IMR-90 (cell line): ENCODE measurements around the gene KDM5D. TPM values are rescaled to one million over a fixed set of nuclear protein-coding genes. Genes with fewer than 3 reads are reported as not detected.

Source experiments
- ATAC-seq: fragments of 200-7000 bp; cut with Tn5 transposase; 2 replicates; pipeline ENCODE4 v1.9.1; 2020; ENCODE audit warnings: low read depth, mild to moderate bottlenecking, moderate library complexity
- BruUV-seq: library from RNA; stranded (reverse); fragments of 400-500 nt; replicated peaks from 2 replicates; lab custom pipeline; 2021; lab: Mats Ljungman, UMichigan
- CTCF ChIA-PET: fragments of 300-600 bp; formaldehyde crosslinking; extraction: SDS; loops from one replicate; lab custom pipeline; 2021; ENCODE audit warnings: antibody characterized with exemption; lab: Yijun Ruan, JAX
- POLR2A ChIA-PET: fragments of 300-600 bp; sonication (Branson Sonifier 250); formaldehyde crosslinking; loops from one replicate; lab custom pipeline; 2022; ENCODE audit warnings: antibody characterized with exemption; ENCODE audit not compliant: unreplicated experiment; lab: Charles Lee
- DNase-seq: peaks from one replicate; pipeline ENCODE4 v3.0.0; 2013
- H2AFZ ChIP-seq: replicated peaks from 2 replicates; pipeline ENCODE3; 2013; ENCODE audit warnings: low read length, mild to moderate bottlenecking; ENCODE audit not compliant: poor library complexity
- H2AK5ac ChIP-seq: 2 replicates; pipeline ENCODE4 v1.6.1; 2013; ENCODE audit warnings: low read depth, low read length, inconsistent platforms
- H2AK9ac ChIP-seq: replicated peaks from 2 replicates; pipeline ENCODE3; 2013; ENCODE audit warnings: mild to moderate bottlenecking, low read depth, low read length, moderate library complexity; ENCODE audit not compliant: poor library complexity
- H2BK120ac ChIP-seq: 2 replicates; pipeline ENCODE4 v1.6.1; 2013; ENCODE audit warnings: low read depth, low read length, inconsistent platforms
- H2BK15ac ChIP-seq: 3 replicates; pipeline ENCODE4 v1.6.1; 2013; ENCODE audit warnings: low read depth, low read length, inconsistent platforms
- H2BK20ac ChIP-seq: 2 replicates; pipeline ENCODE4 v1.6.1; 2013; ENCODE audit warnings: low read depth, mild to moderate bottlenecking, inconsistent platforms, low read length, moderate library complexity
- H2BK5ac ChIP-seq: 2 replicates; pipeline ENCODE4 v1.6.1; 2013; ENCODE audit warnings: mild to moderate bottlenecking, low read depth, low read length, inconsistent platforms; ENCODE audit not compliant: poor library complexity, severe bottlenecking
- H3K14ac ChIP-seq: replicated peaks from 2 replicates; pipeline ENCODE4 v1.6.1; 2013; ENCODE audit warnings: low read depth, low read length, inconsistent platforms
- H3K18ac ChIP-seq: 2 replicates; pipeline ENCODE4 v1.6.1; 2013; ENCODE audit warnings: low read depth, low read length, control low read depth
- H3K23ac ChIP-seq: 2 replicates; pipeline ENCODE4 v1.6.1; 2013; ENCODE audit warnings: low read depth, low read length, inconsistent platforms
- H3K27ac ChIP-seq: 2 replicates; pipeline ENCODE4 v1.5.1; 2013; ENCODE audit warnings: mild to moderate bottlenecking, control low read depth, low read length; ENCODE audit not compliant: insufficient read depth
- H3K27me3 ChIP-seq: 2 replicates; pipeline ENCODE4 v1.6.1; 2013; ENCODE audit warnings: low read length; ENCODE audit not compliant: control insufficient read depth, insufficient read depth
- H3K36me3 ChIP-seq: 2 replicates; pipeline ENCODE4 v1.6.1; 2013; ENCODE audit warnings: low read length, mixed read lengths; ENCODE audit not compliant: control insufficient read depth, insufficient read depth
- H3K4ac ChIP-seq: 2 replicates; pipeline ENCODE4 v1.6.1; 2013; ENCODE audit warnings: low read depth, low read length, inconsistent platforms
- H3K4me1 ChIP-seq: 2 replicates; pipeline ENCODE4 v1.6.1; 2013; ENCODE audit warnings: low read length, mixed read lengths; ENCODE audit not compliant: control insufficient read depth, insufficient read depth
- H3K4me2 ChIP-seq: 2 replicates; pipeline ENCODE4 v1.6.1; 2013; ENCODE audit warnings: low read depth, mild to moderate bottlenecking, control low read depth, low read length, moderate library complexity
- H3K4me3 ChIP-seq: 2 replicates; pipeline ENCODE4 v1.5.1; 2013; ENCODE audit warnings: low read depth, mild to moderate bottlenecking, control low read depth, low read length, moderate library complexity; ENCODE audit not compliant: insufficient read depth
- H3K56ac ChIP-seq: 2 replicates; pipeline ENCODE4 v1.6.1; 2013; ENCODE audit warnings: low read length, inconsistent platforms; ENCODE audit not compliant: insufficient read depth; ENCODE audit errors: extremely low read depth
- H3K79me1 ChIP-seq, 2 experiments: 2 replicates each; pipeline ENCODE4 v1.6.1; 2013; ENCODE audit warnings: low read length in 2 of 2, inconsistent platforms in 1 of 2, low read depth in 1 of 2
- H3K9ac ChIP-seq: 2 replicates; pipeline ENCODE4 v1.6.1; 2013; ENCODE audit warnings: low read depth, low read length, control low read depth
- H3K9me1 ChIP-seq: 2 replicates; pipeline ENCODE4 v1.6.1; 2013; ENCODE audit warnings: low read length, inconsistent platforms; ENCODE audit not compliant: insufficient read depth
- H3K9me3 ChIP-seq: 2 replicates; pipeline ENCODE4 v1.6.1; 2013; ENCODE audit warnings: low read length; ENCODE audit not compliant: control insufficient read depth, insufficient read depth
- H4K20me1 ChIP-seq: 2 replicates; pipeline ENCODE4 v1.6.1; 2013; ENCODE audit warnings: low read length, inconsistent platforms; ENCODE audit not compliant: insufficient read depth
- H4K5ac ChIP-seq: 2 replicates; pipeline ENCODE4 v1.6.1; 2013; ENCODE audit warnings: mild to moderate bottlenecking, low read depth, low read length, control low read depth
- H4K8ac ChIP-seq, 2 experiments: 2 replicates each; pipeline ENCODE4 v1.6.1; 2013; ENCODE audit warnings: low read depth in 2 of 2, low read length in 2 of 2, control low read depth in 1 of 2, inconsistent platforms in 1 of 2
- H4K91ac ChIP-seq: 2 replicates; pipeline ENCODE4 v1.6.1; 2013; ENCODE audit warnings: low read depth, low read length, inconsistent platforms; ENCODE audit not compliant: insufficient read depth
- BHLHE40 ChIP-seq: fragments of 150-350 bp; IDR thresholded peaks from 2 replicates; pipeline ENCODE4 v1.6.1; 2016; ENCODE audit warnings: mild to moderate bottlenecking, low read depth, low read length
- CEBPB ChIP-seq: IDR thresholded peaks from 2 replicates; pipeline ENCODE4 v1.6.1; 2012; ENCODE audit warnings: low read depth, low read length, improper control_type of control experiment
- CHD1 ChIP-seq: IDR thresholded peaks from 2 replicates; pipeline ENCODE4 v1.6.1; 2012; ENCODE audit warnings: low read depth, low read length, improper control_type of control experiment
- CTCF ChIP-seq: conservative IDR thresholded peaks from 2 replicates; pipeline ENCODE4 v1.5.1; 2012; ENCODE audit warnings: mild to moderate bottlenecking, low read depth, low read length, improper control_type of control experiment
- ELK1 ChIP-seq: fragments of 150-350 bp; IDR thresholded peaks from 2 replicates; pipeline ENCODE4 v1.6.1; 2016; ENCODE audit warnings: low read depth, mild to moderate bottlenecking, low read length, moderate library complexity, borderline replicate concordance
- FOS ChIP-seq: fragments of 150-350 bp; IDR thresholded peaks from 2 replicates; pipeline ENCODE4 v1.6.1; 2016; ENCODE audit warnings: low read depth, low read length
- MAFK ChIP-seq: IDR thresholded peaks from 2 replicates; pipeline ENCODE4 v1.6.1; 2012; ENCODE audit warnings: low read depth, low read length, improper control_type of control experiment
- MAZ ChIP-seq: IDR thresholded peaks from 2 replicates; pipeline ENCODE4 v1.6.1; 2012; ENCODE audit warnings: low read depth, mild to moderate bottlenecking, low read length, improper control_type of control experiment, moderate library complexity, borderline replicate concordance
- MXI1 ChIP-seq: IDR thresholded peaks from 2 replicates; pipeline ENCODE4 v1.6.1; 2012; ENCODE audit warnings: low read depth, mild to moderate bottlenecking, low read length, moderate library complexity, borderline replicate concordance
- NFE2L2 ChIP-seq: fragments of 150-350 bp; IDR thresholded peaks from 2 replicates; pipeline ENCODE4 v1.6.1; 2016; ENCODE audit warnings: low read depth, mild to moderate bottlenecking, low read length
- POLR2A ChIP-seq: IDR thresholded peaks from 2 replicates; pipeline ENCODE4 v1.6.1; 2012; ENCODE audit warnings: mild to moderate bottlenecking, low read depth, low read length
- RAD21 ChIP-seq: IDR thresholded peaks from 2 replicates; pipeline ENCODE4 v1.6.1; 2012; ENCODE audit warnings: low read length, improper control_type of control experiment
- RCOR1 ChIP-seq: IDR thresholded peaks from 2 replicates; pipeline ENCODE4 v1.6.1; 2012; ENCODE audit warnings: mild to moderate bottlenecking, low read length, improper control_type of control experiment; ENCODE audit not compliant: insufficient replicate concordance
- RFX5 ChIP-seq: IDR thresholded peaks from 2 replicates; pipeline ENCODE4 v1.8.0; 2012; ENCODE audit warnings: low read depth, mild to moderate bottlenecking, low read length, moderate library complexity
- SMC3 ChIP-seq: fragments of 150-350 bp; IDR thresholded peaks from 2 replicates; pipeline ENCODE4 v1.6.1; 2016; ENCODE audit warnings: low read depth, mild to moderate bottlenecking, antibody characterized with exemption, low read length, moderate library complexity
- WGBS, 2 experiments: methylation state at CpG; one replicate each; pipeline versions ENCODE4 v1.1.5 to v1.1.7; 2013; ENCODE audit warnings: missing lambda C conversion rate in 2 of 2; ENCODE audit not compliant: insufficient read length in 1 of 2; ENCODE audit errors: extremely low coverage in 2 of 2; 5-methylcytosine and 5-hydroxymethylcytosine counted together
- dilution Hi-C: fragments of 300-500 bp; cut with HindIII; formaldehyde crosslinking; loops from one replicate; pipeline ENCODE4 v1.14.3; 2018; ENCODE audit warnings: low sequenced_read_pairs; ENCODE audit not compliant: unreplicated experiment
- in situ Hi-C: fragments of 300-500 bp; cut with MboI; formaldehyde crosslinking; loops from 3 replicates; pipeline ENCODE4 v1.14.3; 2019; ENCODE audit warnings: low sequenced_read_pairs, inconsistent platforms, mixed read lengths
- intact Hi-C: fragments of 100-400 bp; cut with micrococcal nuclease; formaldehyde crosslinking; loops from 2 replicates; pipeline ENCODE4 v1.10.0; 2022
- polyA plus RNA-seq, 3 experiments: library from polyadenylated mRNA; depleted of rRNA; stranded (reverse); fragments of >200 nt; gene quantifications; 2 replicates each; pipeline ENCODE4 v1.2.3, GENCODE V29; 2012; ENCODE audit warnings: low replicate concordance in 1 of 3
- total RNA-seq: library from RNA; depleted of rRNA; stranded (reverse); fragments of >200 nt; gene quantifications from 2 replicates; pipeline ENCODE4 v1.2.3, GENCODE V29; 2012
- TF ChIP-seq, protein P1 (sequence below): fragments of 150-350 bp; IDR thresholded peaks from 2 replicates; pipeline ENCODE4 v1.6.1; 2017; ENCODE audit warnings: mild to moderate bottlenecking, antibody characterized with exemption, low read length, low read depth

Gene KDM5D
- total and polyA plus RNA-seq, 2 of the 4 experiments (the other 2 are of a cell fraction): not detected

- no peaks in the 10 kb centered on the region for H3K4me1 ChIP-seq
- in situ Hi-C loops: no loop called here
- H4K91ac ChIP-seq: no peak overlapping the region
- no peak overlapping the region for H3K23ac ChIP-seq
- WGBS, 2 experiments: no CpG with 5 or more reads among the region's 1 CpG
- no peaks in the 10 kb centered on the region for H3K36me3 ChIP-seq
- no peaks in the 10 kb centered on the region for H4K20me1 ChIP-seq
- no peak overlapping the region for H2BK15ac ChIP-seq
- H3K27ac ChIP-seq: no peak overlapping the region
- no peaks in the 10 kb centered on the region for H3K79me1 ChIP-seq
- H4K5ac ChIP-seq: no peak overlapping the region
- no peak overlapping the region for H3K56ac ChIP-seq
- no peak overlapping the region for H2BK20ac ChIP-seq
- H3K27me3 ChIP-seq: no peaks in the 10 kb centered on the region
- no TSS peak for BruUV-seq
- H2AK5ac ChIP-seq: no peak overlapping the region
- no peak for ATAC-seq
- DNase-seq: no peak
- no peak overlapping the region for H3K4me2 ChIP-seq
- no peaks in the 10 kb centered on the region for H3K9me3 ChIP-seq
- ChIA-PET POLR2A (no interaction called here), CTCF (no interaction called here)
- no peak overlapping the region for H2BK120ac ChIP-seq
- H3K4me3 ChIP-seq: no peak overlapping the region
- dilution Hi-C loops: no loop called here
- H3K9ac ChIP-seq: no peak overlapping the region
- no peak overlapping the region for H2BK5ac ChIP-seq
- H2AK9ac ChIP-seq: no peak overlapping the region
- no peak overlapping the region for H3K14ac ChIP-seq
- no peak for TF ChIP-seq CTCF
- no peak for TF ChIP-seq SMC3
- no peak for TF ChIP-seq NFE2L2
- TF ChIP-seq RAD21: no peak
- no peak for TF ChIP-seq RFX5
- TF ChIP-seq, protein P1, sequence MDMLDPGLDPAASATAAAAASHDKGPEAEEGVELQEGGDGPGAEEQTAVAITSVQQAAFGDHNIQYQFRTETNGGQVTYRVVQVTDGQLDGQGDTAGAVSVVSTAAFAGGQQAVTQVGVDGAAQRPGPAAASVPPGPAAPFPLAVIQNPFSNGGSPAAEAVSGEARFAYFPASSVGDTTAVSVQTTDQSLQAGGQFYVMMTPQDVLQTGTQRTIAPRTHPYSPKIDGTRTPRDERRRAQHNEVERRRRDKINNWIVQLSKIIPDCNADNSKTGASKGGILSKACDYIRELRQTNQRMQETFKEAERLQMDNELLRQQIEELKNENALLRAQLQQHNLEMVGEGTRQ: no peak
- TF ChIP-seq MAZ: no peak
- TF ChIP-seq RCOR1: no peak
- TF ChIP-seq ELK1: no peak
- TF ChIP-seq MAFK: no peak
- no peak for TF ChIP-seq CHD1
- no peak for TF ChIP-seq CEBPB
- TF ChIP-seq MXI1: no peak
- no peak for TF ChIP-seq POLR2A
- TF ChIP-seq FOS: no peak
- no peak for TF ChIP-seq BHLHE40
- H2AFZ ChIP-seq: no peak overlapping the region
- no peaks in the 10 kb centered on the region for H3K9me1 ChIP-seq
- no peak overlapping the region for H3K4ac ChIP-seq
- H4K8ac ChIP-seq: no peak overlapping the region
- H3K18ac ChIP-seq: no peak overlapping the region
- intact Hi-C loops: no loop called here
These were observed 63.7 kb downstream of the KDM5D start for GRCh38 chrY:19680821-19681220.
